Fibroblast of skin of left quadriceps (primary cell): Measurements from ENCODE around the gene TUBA1B.

Experiments
- DNase-seq, 2 experiments: peaks; one replicate each; pipeline ENCODE4 v3.0.0-alpha.2; 2013; ENCODE audit warnings: low read depth in 2 of 2

Gene TUBA1B

DNA sequence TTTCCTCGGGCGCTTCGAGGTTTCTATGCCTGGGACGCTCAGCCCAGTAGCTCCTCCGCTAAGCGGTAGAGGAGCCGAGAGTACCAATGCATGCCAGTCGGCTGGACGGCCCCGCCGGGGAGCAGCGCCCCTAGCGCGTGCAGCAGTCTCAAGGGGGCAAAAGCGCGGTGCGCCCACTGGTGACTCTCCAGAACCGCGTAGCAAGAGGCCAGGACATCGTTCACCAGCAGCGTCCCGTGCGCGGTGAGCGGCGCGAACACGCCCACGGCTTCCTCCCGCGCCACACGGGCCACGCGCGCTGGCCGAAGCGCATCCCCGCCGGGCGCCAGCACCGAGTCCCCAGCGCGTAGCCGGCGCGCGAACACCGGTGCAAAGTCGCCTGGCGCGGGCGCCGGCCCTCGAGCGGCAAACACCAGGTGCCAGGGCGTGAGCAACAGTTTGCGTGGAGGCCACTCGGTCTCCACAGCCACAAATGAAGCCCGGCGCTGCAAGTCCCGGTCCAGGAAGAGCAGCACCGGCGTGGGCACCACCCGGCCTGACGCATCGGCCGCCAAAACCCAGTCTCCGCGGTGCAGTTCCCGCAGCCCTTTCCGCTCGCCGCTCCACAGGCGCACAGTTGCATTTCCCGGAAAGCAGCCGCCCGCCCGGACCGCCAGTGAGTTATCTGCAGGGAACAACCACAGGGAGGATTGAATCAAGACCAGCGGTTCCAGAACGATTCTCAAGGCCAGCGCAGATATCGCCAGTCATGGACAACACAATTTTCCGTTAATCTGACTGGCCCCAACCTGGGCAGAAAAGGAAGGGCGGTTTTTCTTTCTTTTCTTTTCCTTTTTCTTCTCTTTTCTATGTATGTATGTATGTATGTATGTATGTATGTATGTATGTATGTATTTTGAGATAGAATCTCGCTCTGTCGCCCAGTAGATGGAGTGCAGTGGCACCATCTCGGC, 41.1 kb downstream of the TUBA1B start:
- DNase-seq, result no peak

DNA sequence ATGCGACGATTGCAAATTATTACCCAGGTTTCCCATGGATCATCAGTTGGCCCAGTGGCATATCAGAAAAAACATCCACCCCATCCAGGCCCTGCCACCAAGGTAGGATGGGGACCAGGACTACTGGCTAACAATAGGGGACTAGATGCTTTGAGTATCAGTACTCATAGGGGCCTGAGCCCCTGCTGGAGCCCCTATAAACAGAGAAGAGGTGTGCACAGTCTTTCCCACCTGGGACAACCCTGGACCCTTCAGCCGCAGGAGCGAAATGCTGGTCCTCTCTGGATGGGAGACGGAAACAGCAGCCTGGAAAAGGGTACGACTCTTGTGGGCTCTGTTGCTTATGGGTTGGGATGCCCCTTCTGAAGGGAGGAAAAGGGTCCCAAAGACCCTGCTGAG, 42.3 kb downstream of the TUBA1B start:
- no peak for DNase-seq

DNA sequence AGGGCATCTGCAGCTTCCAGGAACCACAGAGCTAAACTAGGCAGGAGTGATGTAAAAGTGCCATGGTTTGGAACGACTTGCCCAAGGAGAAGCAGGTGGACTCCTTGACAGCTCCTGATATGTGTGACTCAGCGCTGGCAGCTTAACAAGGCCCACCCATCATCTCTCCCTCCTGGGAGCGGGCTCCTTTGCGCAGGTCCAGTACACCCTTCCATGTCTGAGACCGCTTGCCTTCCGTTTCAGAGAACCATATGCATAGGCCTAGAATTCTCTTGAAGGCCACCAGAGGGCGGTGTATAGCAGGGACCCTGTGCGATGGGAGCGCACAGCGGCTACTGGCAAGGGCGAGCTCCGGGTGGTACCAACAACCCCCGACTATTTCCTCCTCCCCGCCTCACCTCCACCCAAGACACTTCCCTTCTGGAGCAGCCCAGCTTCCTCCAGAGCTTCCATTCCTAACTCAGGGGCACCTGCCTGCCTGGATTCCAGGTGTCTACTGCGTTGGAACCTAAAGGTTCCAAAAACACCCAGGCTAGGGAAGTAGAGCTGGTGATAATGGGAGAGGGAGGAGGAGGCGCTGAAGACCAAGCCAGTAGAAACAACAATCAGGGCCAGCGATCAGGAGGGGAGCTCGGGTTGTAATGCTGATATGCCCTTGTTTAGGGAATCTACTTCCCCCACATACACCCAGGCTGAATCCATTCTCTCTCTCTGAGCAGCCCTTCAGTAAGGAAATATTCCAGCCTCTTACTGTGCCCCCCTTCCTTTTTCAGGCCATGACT, 42.9 kb downstream of the TUBA1B start:
- DNase-seq, result peak; percentile 67 to 68

DNA sequence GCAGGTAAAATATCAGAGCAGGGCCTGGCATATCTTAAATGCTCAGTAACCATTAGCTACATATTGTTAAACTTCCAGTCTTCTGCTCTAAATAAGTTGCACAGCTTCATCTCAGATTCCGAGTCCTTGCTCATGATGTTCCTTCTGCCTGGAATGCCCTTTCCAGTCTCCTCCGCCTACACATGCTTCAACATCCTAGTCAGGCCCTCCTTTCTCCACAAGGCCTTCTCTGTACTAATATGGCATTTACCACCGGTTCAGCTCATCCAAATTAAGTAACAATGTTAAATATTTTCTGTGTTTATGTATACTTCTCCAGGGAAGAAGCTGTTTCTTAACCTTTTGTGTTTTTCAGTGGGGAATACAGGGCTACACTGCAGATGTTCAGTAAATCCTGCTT, 45.1 kb downstream of the TUBA1B start:
- no peak for DNase-seq

DNA sequence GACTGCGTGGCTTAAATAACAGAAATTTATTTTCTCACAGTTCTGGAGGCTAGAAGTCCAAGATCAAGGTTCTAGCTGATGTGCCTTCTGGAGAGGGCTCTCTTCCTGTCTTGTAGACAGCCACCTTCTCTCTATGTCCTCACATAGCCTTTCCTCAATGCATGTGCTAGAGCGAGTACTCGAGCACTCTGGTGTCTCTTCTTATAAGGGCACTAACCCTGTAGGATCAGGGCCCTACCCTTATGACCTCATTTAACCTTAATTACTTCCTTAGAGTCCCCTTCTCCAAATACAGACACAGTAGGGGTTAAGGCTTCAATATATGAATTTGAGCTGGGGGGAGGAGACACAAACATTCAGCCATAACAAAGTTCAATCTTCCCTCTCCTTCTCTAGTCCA, 46.8 kb downstream of the TUBA1B start:
- DNase-seq, result no peak

DNA sequence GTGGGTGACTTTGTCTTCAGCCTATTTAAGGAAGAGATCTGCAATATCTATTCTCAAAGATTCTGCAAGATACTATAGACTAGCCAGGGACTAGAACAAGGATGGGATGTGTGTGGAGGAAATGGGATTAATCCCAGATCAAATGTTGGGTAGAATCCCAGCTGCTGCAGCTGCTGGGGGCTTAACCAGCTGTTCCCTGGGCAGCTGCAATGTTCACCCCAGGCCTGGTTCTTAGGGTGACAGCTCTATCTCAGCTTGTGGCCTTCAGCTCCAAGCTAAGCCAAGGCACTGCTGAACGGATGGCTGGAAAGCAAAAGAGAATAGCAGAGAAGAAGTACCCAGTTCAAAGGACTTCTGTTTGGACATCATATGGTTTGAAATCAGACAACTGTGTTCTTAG, 51.4 kb downstream of the TUBA1B start:
- DNase-seq, result no peak
